Ovary (tissue), 9 donors: ENCODE results near the gene FUS. TPM values are rescaled to one million over a fixed set of nuclear protein-coding genes. Genes with fewer than 3 reads are reported as not detected.

Source experiments
- DNase-seq, 5 donors: peaks; one replicate each; pipeline ENCODE4 v3.0.0-alpha.2; 2019 to 2020
- H3K27ac ChIP-seq, 2 donors: fragments of 200-600 bp; one replicate each; pipeline versions ENCODE4 v1.5.1 to v1.8.0; 2019 to 2022
- H3K27me3 ChIP-seq: fragments of 200-600 bp; one replicate; pipeline ENCODE4 v1.8.0; 2022
- H3K36me3 ChIP-seq: fragments of 200-600 bp; sonication (generic); one replicate; pipeline ENCODE4 v1.5.1; 2019
- H3K4me1 ChIP-seq: one replicate; pipeline ENCODE4 v1.8.1; 2013; ENCODE audit warnings: mild to moderate bottlenecking, moderate library complexity; ENCODE audit not compliant: insufficient read depth
- H3K4me3 ChIP-seq: fragments of 200-600 bp; sonication (generic); one replicate; pipeline ENCODE4 v1.5.1; 2017
- H3K9me3 ChIP-seq, 2 donors: fragments of 200-600 bp in 1 of 2; sonication (generic) in 1 of 2; one replicate each; pipeline versions ENCODE4 v1.5.1 to v1.8.1; 2013 to 2019; ENCODE audit warnings: mild to moderate bottlenecking in 1 of 2, moderate library complexity in 1 of 2
- EP300 ChIP-seq: sonication (generic); formaldehyde crosslinking; IDR thresholded peaks from one replicate; pipeline ENCODE4 v1.6.1; 2017; ENCODE audit warnings: antibody characterized with exemption
- POLR2A ChIP-seq: fragments of 450-650 bp; IDR thresholded peaks from one replicate; pipeline ENCODE4 v1.6.1; 2017; ENCODE audit warnings: antibody characterized with exemption, mild to moderate bottlenecking, moderate library complexity
- WGBS, 3 donors: extraction: QIAGEN DNeasy Blood & Tissue Kit in 1 of 3; methylation state at CpG; one replicate each; pipeline versions ENCODE4 v1.1.5 to v1.1.7; 2013 to 2017; 5-methylcytosine and 5-hydroxymethylcytosine counted together
- intact Hi-C, 4 donors: fragments of 100-400 bp; cut with DNase I; formaldehyde crosslinking; loops; one replicate each; pipeline versions ENCODE4 v1.11.0 to v1.15.1; 2022 to 2023
- polyA plus RNA-seq, 2 donors: library from polyadenylated mRNA; stranded (reverse); fragments of 200-250 nt in 1 of 2; fragments of 350-450 nt in 1 of 2; fragmentation: Illumina TruSeq in 1 of 2; extraction: RNeasy Lipid Tissue Mini Kit (QIAGEN cat#74804) in 1 of 2; gene quantifications; one replicate each; pipeline ENCODE4 v1.2.3, GENCODE V29; 2013 to 2014
- total RNA-seq, 7 donors: library from RNA; depleted of rRNA in 2 of 7; stranded (reverse); fragments of >200 nt in 2 of 7; fragmentation: NEBNext Ultra II Directional in 3 of 7; extraction: Animal tissue kit (Norgen Biotek cat#: 25700) in 3 of 7; gene quantifications; one replicate each; pipeline versions ENCODE4 v1.1.0 to v1.2.4, GENCODE V29; 2016 to 2023
- TF ChIP-seq, protein P1 (sequence below), 3 donors: fragments of 450-650 bp in 2 of 3; fragments of 200-600 bp in 1 of 3; IDR thresholded peaks; one replicate each; pipeline versions ENCODE4 v1.5.1 to v1.8.0; 2016 to 2022; ENCODE audit warnings: antibody characterized with exemption in 3 of 3, mild to moderate bottlenecking in 1 of 3
- donor health status: DM: no; HTN: no; CAD: no; lungs with moderate emphysema.
- donor health status: DM: no; HTN: no; CAD: no.
- donor health status: Bipolar disorder and iron deficiency.
- donor health status: DM: yes; HTN: yes; CAD: no.
- donor health status: DM: no; HTN: no; CAD: no.
- donor health status: DM: yes; HTN: yes; CAD: no.

Gene FUS
- total and polyA plus RNA-seq, 9 donors = 62.2 to 469 (median 355) TPM

DNA sequence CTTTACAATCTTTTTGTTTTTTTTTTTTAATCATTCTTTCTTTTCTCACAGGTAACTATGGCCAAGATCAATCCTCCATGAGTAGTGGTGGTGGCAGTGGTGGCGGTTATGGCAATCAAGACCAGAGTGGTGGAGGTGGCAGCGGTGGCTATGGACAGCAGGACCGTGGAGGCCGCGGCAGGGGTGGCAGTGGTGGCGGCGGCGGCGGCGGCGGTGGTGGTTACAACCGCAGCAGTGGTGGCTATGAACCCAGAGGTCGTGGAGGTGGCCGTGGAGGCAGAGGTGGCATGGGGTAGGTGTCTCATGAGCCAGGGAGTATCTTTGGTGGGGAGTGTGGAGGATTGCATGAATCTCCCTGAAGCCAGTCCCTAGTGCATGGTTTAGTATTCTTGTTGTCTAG is 4.9 kb downstream of the FUS start:
- TF ChIP-seq POLR2A (no peak), EP300 (no peak)
- TF ChIP-seq, protein P1, sequence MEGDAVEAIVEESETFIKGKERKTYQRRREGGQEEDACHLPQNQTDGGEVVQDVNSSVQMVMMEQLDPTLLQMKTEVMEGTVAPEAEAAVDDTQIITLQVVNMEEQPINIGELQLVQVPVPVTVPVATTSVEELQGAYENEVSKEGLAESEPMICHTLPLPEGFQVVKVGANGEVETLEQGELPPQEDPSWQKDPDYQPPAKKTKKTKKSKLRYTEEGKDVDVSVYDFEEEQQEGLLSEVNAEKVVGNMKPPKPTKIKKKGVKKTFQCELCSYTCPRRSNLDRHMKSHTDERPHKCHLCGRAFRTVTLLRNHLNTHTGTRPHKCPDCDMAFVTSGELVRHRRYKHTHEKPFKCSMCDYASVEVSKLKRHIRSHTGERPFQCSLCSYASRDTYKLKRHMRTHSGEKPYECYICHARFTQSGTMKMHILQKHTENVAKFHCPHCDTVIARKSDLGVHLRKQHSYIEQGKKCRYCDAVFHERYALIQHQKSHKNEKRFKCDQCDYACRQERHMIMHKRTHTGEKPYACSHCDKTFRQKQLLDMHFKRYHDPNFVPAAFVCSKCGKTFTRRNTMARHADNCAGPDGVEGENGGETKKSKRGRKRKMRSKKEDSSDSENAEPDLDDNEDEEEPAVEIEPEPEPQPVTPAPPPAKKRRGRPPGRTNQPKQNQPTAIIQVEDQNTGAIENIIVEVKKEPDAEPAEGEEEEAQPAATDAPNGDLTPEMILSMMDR (IDR thresholded peaks at IDR 0.05) = no peak
- Histone ChIP-seq H3K4me1 (peaks cover 16% of the 10 kb centered on the region), H3K9me3 (no peaks in the 10 kb centered on the region), H3K27ac (no peak overlapping the region), H3K4me3 (no peak overlapping the region), H3K36me3 (no peaks in the 10 kb centered on the region), H3K27me3 (no peaks in the 10 kb centered on the region)
- 89% methylated on average over 14 of the region's 14 CpGs for WGBS, 3 donors
- intact Hi-C loops = loop anchor here in 2 of 4 donors (5.0 to 10.0 kb wide), 6 partner anchors 50 to 520 kb away; partner anchors contain the start of genes PRSS53 (in 1 of the 2), PRSS8 (in 1 of the 2) and ZNF843 (in 1 of the 2)
- DNase-seq = no peak

DNA sequence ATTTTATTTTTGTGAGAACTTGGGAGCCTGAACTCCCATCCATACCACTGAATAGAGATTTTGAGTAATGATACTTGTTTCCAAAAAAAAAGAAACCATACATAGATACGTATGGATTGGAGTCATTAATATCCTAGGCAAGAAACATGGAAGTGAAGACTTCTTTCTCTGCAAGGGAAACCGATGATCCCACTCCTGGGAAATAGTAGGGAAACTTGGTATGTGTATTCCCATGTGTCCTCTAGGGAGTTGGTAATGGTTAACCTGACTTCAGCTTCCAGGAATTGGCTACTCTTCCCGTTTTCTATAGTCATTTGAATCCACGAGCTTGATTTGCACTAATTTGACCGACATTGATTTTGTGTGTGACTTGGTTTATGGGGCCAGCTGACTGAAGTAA is 5.4 kb downstream of the FUS start:
- WGBS, 3 donors = 45 to 53% (median 52%) methylated on average over 5 of the region's 5 CpGs
- TF ChIP-seq EP300 (no peak), POLR2A (no peak)
- TF ChIP-seq, protein P1 (IDR thresholded peaks at IDR 0.05) = no peak
- intact Hi-C loops = loop anchor here in 2 of 4 donors (10.0 kb wide), 5 partner anchors 51 to 519 kb away; partner anchors contain the start of genes PRSS53 (in 1 of the 2) and PRSS8 (in 1 of the 2)
- no peak for DNase-seq
- no peaks in the 10 kb centered on the region for H3K36me3 ChIP-seq
- H3K27ac ChIP-seq = no peak overlapping the region
- no peak overlapping the region for H3K4me3 ChIP-seq
- H3K4me1 ChIP-seq = peaks cover 16% of the 10 kb centered on the region
- no peaks in the 10 kb centered on the region for H3K9me3 ChIP-seq
- no peaks in the 10 kb centered on the region for H3K27me3 ChIP-seq

DNA sequence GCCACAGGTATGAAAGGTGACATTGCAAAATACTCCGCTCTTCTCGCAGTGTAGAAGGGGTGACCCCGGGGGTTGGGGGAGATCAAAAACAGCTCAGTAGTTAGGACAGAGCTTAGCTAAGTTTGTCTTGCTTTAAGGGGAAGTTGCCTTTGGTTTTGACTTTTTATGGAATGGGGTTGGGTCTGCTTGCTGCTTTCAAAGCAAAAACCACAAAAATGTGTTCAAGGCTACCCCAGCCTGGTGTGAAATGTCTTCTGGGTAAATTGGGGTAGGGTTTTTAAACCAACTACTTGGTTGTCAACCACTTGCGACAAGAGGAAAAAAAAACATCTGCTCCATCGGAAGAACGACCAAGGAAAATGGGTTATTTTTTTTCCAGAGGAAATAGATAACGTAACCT is 6.2 kb downstream of the FUS start:
- H3K4me3 ChIP-seq = no peak overlapping the region
- no peaks in the 10 kb centered on the region for H3K27me3 ChIP-seq
- no peaks in the 10 kb centered on the region for H3K9me3 ChIP-seq
- DNase-seq = no peak
- no peak for TF ChIP-seq EP300
- TF ChIP-seq, protein P1 (IDR thresholded peaks at IDR 0.05) = no peak
- H3K4me1 ChIP-seq = peaks cover 16% of the 10 kb centered on the region
- H3K36me3 ChIP-seq = no peaks in the 10 kb centered on the region
- 33 to 42% (median 37%) methylated on average over 7 of the region's 7 CpGs for WGBS, 3 donors
- no peak overlapping the region for H3K27ac ChIP-seq
- intact Hi-C loops = loop anchor here in 2 of 4 donors (10.0 kb wide), 5 partner anchors 51 to 519 kb away; partner anchors contain the start of genes PRSS53 (in 1 of the 2) and PRSS8 (in 1 of the 2)

DNA sequence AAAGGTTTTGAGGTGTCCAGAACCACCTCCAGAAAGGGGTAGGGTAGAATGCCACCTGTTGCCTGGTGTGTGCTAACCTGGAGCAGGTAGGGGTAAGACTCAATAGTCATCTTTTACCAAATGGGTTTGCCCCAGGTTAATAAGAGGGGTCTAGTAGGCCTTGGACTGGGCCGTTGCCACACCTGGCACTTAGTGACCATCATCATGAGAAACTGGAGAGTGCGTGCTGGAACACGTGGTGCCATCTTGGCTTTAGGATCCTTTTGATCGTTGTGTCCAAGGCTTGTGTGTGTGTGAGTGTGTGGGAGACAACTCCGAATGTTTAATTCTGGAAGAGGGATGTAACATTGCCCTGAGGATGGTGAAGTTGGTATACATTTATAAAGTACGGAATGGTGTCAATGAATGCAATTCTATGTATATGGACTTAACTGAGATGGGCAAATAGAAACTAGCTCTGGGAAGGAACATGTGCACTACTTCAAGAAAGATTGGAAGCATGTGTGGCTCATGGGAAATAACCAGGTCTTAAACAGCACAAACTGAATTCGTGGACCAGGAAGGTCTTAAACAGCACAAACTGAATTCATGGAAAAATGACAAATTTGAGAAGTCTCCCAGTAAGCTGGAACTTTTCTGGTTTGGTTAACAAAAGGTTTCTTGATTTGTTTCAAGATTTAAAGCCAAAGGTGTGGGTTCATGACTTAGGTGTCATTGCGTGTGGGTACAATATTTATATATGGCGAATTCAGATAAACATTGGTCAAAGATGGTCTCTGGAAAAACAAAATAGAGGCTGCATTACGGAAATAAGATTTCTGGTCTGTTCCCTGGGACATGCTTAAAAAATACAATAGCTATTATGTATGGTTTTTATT is 7.2 kb downstream of the FUS start:
- Histone ChIP-seq H3K9me3 (no peaks in the 10 kb centered on the region), H3K36me3 (no peaks in the 10 kb centered on the region), H3K27me3 (no peaks in the 10 kb centered on the region), H3K4me1 (peaks cover 11% of the 10 kb centered on the region), H3K4me3 (no peak overlapping the region), H3K27ac (no peak overlapping the region)
- 70 to 78% (median 77%) methylated on average over 10 of the region's 10 CpGs for WGBS, 3 donors
- TF ChIP-seq, protein P1 (IDR thresholded peaks at IDR 0.05) = no peak
- TF ChIP-seq POLR2A (no peak), EP300 (no peak)
- intact Hi-C loops = loop anchor here in 2 of 4 donors (10.0 kb wide), 5 partner anchors 52 to 518 kb away; partner anchors contain the start of genes PRSS53 (in 1 of the 2) and PRSS8 (in 1 of the 2)
- DNase-seq = no peak
